Osteocyte (in vitro differentiated cells): ENCODE measurements around the gene MYL9. TPM values are rescaled to one million over a fixed set of nuclear protein-coding genes. Genes with fewer than 3 reads are reported as not detected.
A peak's percentile ranks its signal among the peaks of the same experiment; 100 is the strongest.

ENCODE experiments used
- DNase-seq: peaks from one replicate; pipeline ENCODE4 v3.0.0; 2021; ENCODE audit warnings: mixed read lengths; ENCODE audit not compliant: unreplicated experiment; ENCODE audit errors: extremely low spot score
- H3K27ac Mint-ChIP-seq: one replicate; pipeline ENCODE4 v1.8.0; 2021; ENCODE audit warnings: mild to moderate bottlenecking, mixed read lengths; ENCODE audit not compliant: unreplicated experiment
- H3K27me3 Mint-ChIP-seq: one replicate; pipeline ENCODE4 v1.8.0; 2021; ENCODE audit warnings: mixed read lengths; ENCODE audit not compliant: unreplicated experiment
- H3K36me3 Mint-ChIP-seq: one replicate; pipeline ENCODE4 v1.8.0; 2021; ENCODE audit warnings: mixed read lengths; ENCODE audit not compliant: unreplicated experiment
- H3K4me1 Mint-ChIP-seq: one replicate; pipeline ENCODE4 v1.8.0; 2021; ENCODE audit warnings: mixed read lengths; ENCODE audit not compliant: unreplicated experiment
- H3K4me3 Mint-ChIP-seq: one replicate; pipeline ENCODE4 v1.8.0; 2021; ENCODE audit warnings: mild to moderate bottlenecking, moderate library complexity, mixed read lengths; ENCODE audit not compliant: unreplicated experiment
- H3K9me3 Mint-ChIP-seq: one replicate; pipeline ENCODE4 v1.8.0; 2021; ENCODE audit warnings: mixed read lengths; ENCODE audit not compliant: unreplicated experiment
- CTCF ChIP-seq: fragments of 200-600 bp; sonication (generic); IDR thresholded peaks from 2 replicates; pipeline ENCODE4 v1.5.0; 2021; ENCODE audit warnings: antibody characterized with exemption, mild to moderate bottlenecking, moderate library complexity
- total RNA-seq: library from RNA; stranded (reverse); gene quantifications from 2 replicates; pipeline ENCODE4 v1.2.1, GENCODE V29; 2021

Gene MYL9
- total RNA-seq, 1 donor from 2014 or later = 200 TPM

DNA sequence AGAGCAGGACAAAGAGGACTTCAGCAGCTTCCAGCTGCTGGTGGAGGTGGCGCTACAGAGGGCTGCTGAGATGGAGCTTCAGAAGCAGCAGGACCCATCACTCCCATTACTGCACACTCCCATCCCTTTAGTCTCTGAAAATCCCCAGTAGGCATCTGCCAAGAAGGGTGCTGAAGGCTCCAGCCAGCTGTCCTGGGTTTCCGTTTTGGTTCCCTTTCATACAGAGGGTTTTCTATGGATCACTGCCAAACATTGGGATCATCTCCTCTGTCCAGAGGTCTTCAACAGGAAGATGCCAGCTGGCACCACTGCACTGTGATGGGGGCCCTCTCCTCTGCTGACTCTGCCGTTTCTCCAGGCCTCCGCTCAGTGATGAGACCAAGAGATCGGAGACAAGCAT lies 50.0 kb downstream of the MYL9 start:
- no peaks in the 10 kb centered on the region for H3K27me3 Mint-ChIP-seq
- peaks cover 12% of the 10 kb centered on the region for H3K4me1 Mint-ChIP-seq
- no peak for TF ChIP-seq CTCF
- no peak overlapping the region for H3K27ac Mint-ChIP-seq
- no peak overlapping the region for H3K4me3 Mint-ChIP-seq
- DNase-seq = no peak
- no peaks in the 10 kb centered on the region for H3K9me3 Mint-ChIP-seq
- H3K36me3 Mint-ChIP-seq = peaks cover 7% of the 10 kb centered on the region

- no peaks in the 10 kb centered on the region for H3K27me3 Mint-ChIP-seq
Observed at GRCh38 chr20:36591854-36592641, 50.7 kb downstream of the MYL9 start.

GRCh38 chr20:36593347-36593929 lies 52.1 kb downstream of the MYL9 start:
- no peak for TF ChIP-seq CTCF
- peaks cover 12% of the 10 kb centered on the region for H3K4me1 Mint-ChIP-seq
- H3K9me3 Mint-ChIP-seq = no peaks in the 10 kb centered on the region
- no peaks in the 10 kb centered on the region for H3K27me3 Mint-ChIP-seq
- no peak overlapping the region for H3K27ac Mint-ChIP-seq
- DNase-seq = no peak
- H3K4me3 Mint-ChIP-seq = no peak overlapping the region
- peaks cover 2% of the 10 kb centered on the region for H3K36me3 Mint-ChIP-seq

More at GRCh38 chr20:36591854-36592641, 50.7 kb downstream of the MYL9 start:
- H3K36me3 Mint-ChIP-seq = peaks cover 5% of the 10 kb centered on the region
- peak; percentile 65 for TF ChIP-seq CTCF
- H3K27ac Mint-ChIP-seq = peak overlapping the region; percentile 9
- no peaks in the 10 kb centered on the region for H3K9me3 Mint-ChIP-seq
- H3K4me1 Mint-ChIP-seq = peaks cover 12% of the 10 kb centered on the region
- no peak overlapping the region for H3K4me3 Mint-ChIP-seq
- no peak for DNase-seq

GRCh38 chr20:36599912-36600345 lies 58.6 kb downstream of the MYL9 start:
- no peaks in the 10 kb centered on the region for H3K36me3 Mint-ChIP-seq
- peaks cover 2% of the 10 kb centered on the region for H3K4me1 Mint-ChIP-seq
- no peak for TF ChIP-seq CTCF
- DNase-seq = no peak
- H3K27me3 Mint-ChIP-seq = no peaks in the 10 kb centered on the region
- H3K4me3 Mint-ChIP-seq = no peak overlapping the region
- H3K9me3 Mint-ChIP-seq = no peaks in the 10 kb centered on the region
- no peak overlapping the region for H3K27ac Mint-ChIP-seq

Other genes with a start within 250 kb of the MYL9 start
- 125 and 134 TPM in 2 replicates for gene DLGAP4, start 235.2 kb upstream of the MYL9 start, total RNA-seq
- 29.2 and 35.0 TPM in 2 replicates for gene TGIF2, start 32.1 kb downstream of the MYL9 start, total RNA-seq
- 65.2 and 69.4 TPM in 2 replicates for gene RAB5IF, start 64.3 kb downstream of the MYL9 start, total RNA-seq
- gene SLA2, start 104.7 kb downstream of the MYL9 start, total RNA-seq = not detected in 2 replicates
- 32.2 and 33.5 TPM in 2 replicates for gene NDRG3, start 204.6 kb downstream of the MYL9 start, total RNA-seq
- gene DSN1, start 232.2 kb downstream of the MYL9 start, total RNA-seq = 6.7 and 7.6 TPM in 2 replicates